Suprapubic skin (tissue), 4 donors: ENCODE data around the gene FBLIM1.

Experiments
- CTCF ChIP-seq, 2 donors: fragments of 200-600 bp in 1 of 2; fragments of 450-650 bp in 1 of 2; sonication (generic) in 1 of 2; IDR thresholded peaks; one replicate each; pipeline ENCODE4 v1.5.1; 2016 to 2019; ENCODE audit warnings: antibody characterized with exemption in 2 of 2, mild to moderate bottlenecking in 1 of 2, moderate library complexity in 1 of 2
- POLR2A ChIP-seq, 2 donors: fragments of 450-650 bp; IDR thresholded peaks; one replicate each; pipeline ENCODE4 v1.6.1; 2017; ENCODE audit warnings: antibody characterized with exemption in 2 of 2, mild to moderate bottlenecking in 2 of 2, moderate library complexity in 2 of 2
- POLR2AphosphoS5 ChIP-seq, 3 donors: sonication (generic); formaldehyde crosslinking; IDR thresholded peaks; one replicate each; pipeline ENCODE4 v1.6.1; 2017; ENCODE audit warnings: antibody characterized with exemption in 3 of 3

- TF ChIP-seq POLR2A (IDR thresholded peaks at IDR 0.05), result no peak
- TF ChIP-seq CTCF (IDR thresholded peaks at IDR 0.05), result no peak
- no peak for TF ChIP-seq POLR2AphosphoS5 (IDR thresholded peaks at IDR 0.05)
These were observed at the start of gene FBLIM1 for GRCh38 chr1:15758343-15758931.
